ENCODE data around the gene CLDN6.

CLDN6 gene

GRCh38 chr16:3051494-3051893 is 33.5 kb upstream of the CLDN6 start:
- DNase-seq = no peak

- DNase-seq = no peak
Measured at GRCh38 chr16:3051009-3051408, 33.0 kb upstream of the CLDN6 start.

GRCh38 chr16:3050487-3050886 is 32.5 kb upstream of the CLDN6 start:
- DNase-seq = no peak

- no peak for DNase-seq
Measured at GRCh38 chr16:3049921-3050481, 32.0 kb upstream of the CLDN6 start.

GRCh38 chr16:3047387-3047720 is 29.4 kb upstream of the CLDN6 start:
- no peak for DNase-seq

GRCh38 chr16:3046641-3047386 is 28.8 kb upstream of the CLDN6 start:
- DNase-seq = no peak

- DNase-seq = no peak
Measured at GRCh38 chr16:3045758-3046640, 28.0 kb upstream of the CLDN6 start, which contains the start of gene MMP25. MMP25 (plus strand) TSS chr16:3046561; CDS start chr16:3046918, 357 bp downstream.

GRCh38 chr16:3044708-3045107 is 26.7 kb upstream of the CLDN6 start:
- DNase-seq = no peak

GRCh38 chr16:3042376-3042775 is 24.4 kb upstream of the CLDN6 start:
- no peak for DNase-seq

GRCh38 chr16:3038896-3039295 is 20.9 kb upstream of the CLDN6 start:
- DNase-seq = no peak

GRCh38 chr16:3038256-3038655 is 20.3 kb upstream of the CLDN6 start:
- no peak for DNase-seq

- DNase-seq = no peak
Measured at GRCh38 chr16:3036726-3037315, 18.8 kb upstream of the CLDN6 start, which contains the start of gene BICDL2. BICDL2 (minus strand) TSS chr16:3036944; CDS start chr16:3035496, 1,448 bp downstream.

- DNase-seq = no peak
Measured at GRCh38 chr16:3035972-3036725, 18.2 kb upstream of the CLDN6 start.

- no peak for DNase-seq
Measured at GRCh38 chr16:3035289-3035971, 17.4 kb upstream of the CLDN6 start.

- DNase-seq = no peak
Measured at GRCh38 chr16:3032624-3033023, 14.6 kb upstream of the CLDN6 start.

GRCh38 chr16:3030222-3031212 is 12.5 kb upstream of the CLDN6 start:
- no peak for DNase-seq

GRCh38 chr16:3029491-3030221 is 11.7 kb upstream of the CLDN6 start:
- DNase-seq = peak; percentile 66 to 72

GRCh38 chr16:3028716-3029319 is 10.8 kb upstream of the CLDN6 start:
- no peak for DNase-seq

GRCh38 chr16:3027983-3028715 is 10.2 kb upstream of the CLDN6 start:
- DNase-seq = peak; percentile 91 to 92

Data from activated CD4-positive, alpha-beta T cell treated with anti-CD3 and anti-CD28 coated beads, Interleukin-2, amount 50 U/mL, for 48 hours (primary cell).